ENCODE measurements around the gene PPP2R5C. TPM values are rescaled to one million over a fixed set of nuclear protein-coding genes. Genes with fewer than 3 reads are reported as not detected.

The PPP2R5C gene
- total and polyA plus RNA-seq, 2 of the 4 experiments (the other 2 are of a cell fraction): 65.9 to 78.7 TPM

GRCh38 chr14:101948666-101949216 lies 187.2 kb downstream of the PPP2R5C start:
- 0 out of 2 replicates have a peak, but pooled peaks cover 3% of the 10 kb centered on the region for H3K9me1 ChIP-seq (ENCODE audit: insufficient read depth, low read length)
- CTCF ChIA-PET: no interaction called here
- peak overlapping the region; percentile 84 for H4K5ac ChIP-seq (ENCODE audit: low read depth, low read length)
- H2BK5ac ChIP-seq (ENCODE audit: low read depth, low read length, poor library complexity, severe bottlenecking): peak overlapping the region; percentile 81
- no peak overlapping the region for H2BK20ac ChIP-seq (ENCODE audit: low read depth, low read length)
- 16% methylated on average over 8 of the region's 29 CpGs; no CpG with 5 or more reads in 1 of the 2 experiments for WGBS, 2 experiments (ENCODE audit: extremely low coverage in 2 of 2, insufficient read length in 1 of 2)
- H2BK120ac ChIP-seq (ENCODE audit: low read depth, low read length): peak overlapping the region; percentile 35; the same call in 1 of the 2 replicates
- peak overlapping the region; percentile 93 for H3K14ac ChIP-seq (replicated peaks; ENCODE audit: low read depth, low read length)
- BruUV-seq (replicated peaks): no TSS peak
- peak overlapping the region; percentile 62 for H3K4me3 ChIP-seq (ENCODE audit: insufficient read depth, low read depth, low read length)
- in situ Hi-C loops (cut with MboI; ENCODE audit: low sequenced_read_pairs): no loop called here
- H2BK15ac ChIP-seq (ENCODE audit: low read depth, low read length): no peak overlapping the region
- H3K18ac ChIP-seq (ENCODE audit: low read depth, low read length): peak overlapping the region; percentile 47; the same call in 1 of the 2 replicates
- intact Hi-C loops (cut with micrococcal nuclease): no loop called here
- H4K91ac ChIP-seq (ENCODE audit: insufficient read depth, low read depth, low read length): peak overlapping the region; percentile 86
- peak overlapping the region; percentile 82 for H3K27ac ChIP-seq (ENCODE audit: insufficient read depth, low read length)
- no peaks in the 10 kb centered on the region for H3K36me3 ChIP-seq (ENCODE audit: control insufficient read depth, insufficient read depth, low read length)
- H3K27me3 ChIP-seq (ENCODE audit: control insufficient read depth, insufficient read depth, low read length): peaks cover 2% of the 10 kb centered on the region; the same call in 1 of the 2 replicates
- H2AK9ac ChIP-seq (replicated peaks; ENCODE audit: low read depth, low read length, poor library complexity): peak overlapping the region; percentile 99
- POLR2A ChIA-PET (ENCODE audit: unreplicated experiment): interaction anchor here (0.5 to 0.8 kb wide), 2 partner anchors 138 to 188 kb away, joined by 3 to 4 read pairs; no protein-coding TSS in a partner anchor
- H2AFZ ChIP-seq (replicated peaks; ENCODE audit: low read length, poor library complexity): peak overlapping the region; percentile 96
- ATAC-seq (ENCODE audit: low read depth) (no peak), DNase-seq (no peak)
- H3K79me1 ChIP-seq (ENCODE audit: low read depth in 1 of 2, low read length in 2 of 2): peaks cover 9 to 24% of the 10 kb centered on the region in 2 experiments
- peak overlapping the region; percentile 89 for H3K4me2 ChIP-seq (ENCODE audit: low read depth, low read length)
- peak overlapping the region; percentile 82 for H3K9ac ChIP-seq (ENCODE audit: low read depth, low read length)
- dilution Hi-C loops (cut with HindIII; ENCODE audit: low sequenced_read_pairs, unreplicated experiment): no loop called here
- peaks cover 7% of the 10 kb centered on the region; the same call in 1 of the 2 replicates for H3K4me1 ChIP-seq (ENCODE audit: control insufficient read depth, insufficient read depth, low read length)
- H3K9me3 ChIP-seq (ENCODE audit: control insufficient read depth, insufficient read depth, low read length): no peaks in the 10 kb centered on the region
- peak overlapping the region; percentile 89 for H3K4ac ChIP-seq (ENCODE audit: low read depth, low read length)
- peak overlapping the region; percentile 63 for H2AK5ac ChIP-seq (ENCODE audit: low read depth, low read length)
- H3K23ac ChIP-seq (ENCODE audit: low read depth, low read length): peak overlapping the region; percentile 48
- peak overlapping the region; percentile 63 to 96 for H4K8ac ChIP-seq (ENCODE audit: low read depth in 2 of 2, low read length in 2 of 2)
- no peaks in the 10 kb centered on the region for H4K20me1 ChIP-seq (ENCODE audit: insufficient read depth, low read length)
- TF ChIP-seq CHD1 (IDR thresholded peaks at IDR 0.05; ENCODE audit: low read depth, low read length): 0 out of 2 replicates have a peak, but pooled peaks have one; percentile 58
- no peak for TF ChIP-seq FOS (IDR thresholded peaks at IDR 0.05; ENCODE audit: low read depth, low read length)
- peak overlapping the region; percentile 62 for H3K56ac ChIP-seq (ENCODE audit: extremely low read depth, insufficient read depth, low read length)
